ENCODE measurements around the gene KCNN2. TPM values are rescaled to one million over a fixed set of nuclear protein-coding genes. Genes with fewer than 3 reads are reported as not detected.

KCNN2 gene
- total and polyA plus RNA-seq, 7 donors = 0.20 to 2.9 (median 0.63) TPM

GRCh38 chr5:114393159-114393558, 31.3 kb downstream of the KCNN2 start:
- intact Hi-C loops (cut with DNase I) = no loop called here
- H3K27me3 ChIP-seq (ENCODE audit: insufficient read depth in 3 of 3, low read length in 2 of 3) = no peaks in the 10 kb centered on the region
- no peak for ATAC-seq
- 36 to 49% (median 42%) methylated on average over 1 of the region's 1 CpG for WGBS, 3 donors
- H3K36me3 ChIP-seq (ENCODE audit: insufficient read depth in 1 of 2, low read depth in 1 of 2) = no peaks in the 10 kb centered on the region
- DNase-seq = no peak
- no peaks in the 10 kb centered on the region for H3K4me1 ChIP-seq
- TF ChIP-seq CTCF (IDR thresholded peaks at IDR 0.05) = no peak
- H3K9me3 ChIP-seq = peaks cover 3% of the 10 kb centered on the region
- H3K27ac ChIP-seq = no peak overlapping the region
- H3K4me3 ChIP-seq = no peak overlapping the region

- Histone ChIP-seq H3K4me1 (no peaks in the 10 kb centered on the region), H3K36me3 (ENCODE audit: insufficient read depth in 1 of 2, low read depth in 1 of 2) (no peaks in the 10 kb centered on the region), H3K27me3 (ENCODE audit: insufficient read depth in 3 of 3, low read length in 2 of 3) (no peaks in the 10 kb centered on the region), H3K27ac (no peak overlapping the region), H3K9me3 (peaks cover 8% of the 10 kb centered on the region), H3K4me3 (no peak overlapping the region)
- 77 to 90% (median 79%) methylated on average over 1 of the region's 1 CpG for WGBS, 3 donors
- TF ChIP-seq CTCF (IDR thresholded peaks at IDR 0.05) = no peak
- DNase-seq = no peak
- no peak for ATAC-seq
- intact Hi-C loops (cut with DNase I) = no loop called here
Observed at GRCh38 chr5:114402206-114402605, 40.3 kb downstream of the KCNN2 start.

GRCh38 chr5:114407783-114408182, 45.9 kb downstream of the KCNN2 start:
- TF ChIP-seq CTCF (IDR thresholded peaks at IDR 0.05) = no peak
- Histone ChIP-seq H3K4me1 (no peaks in the 10 kb centered on the region), H3K27me3 (ENCODE audit: insufficient read depth in 3 of 3, low read length in 2 of 3) (no peaks in the 10 kb centered on the region), H3K9me3 (no peaks in the 10 kb centered on the region), H3K27ac (no peak overlapping the region), H3K4me3 (no peak overlapping the region), H3K36me3 (ENCODE audit: insufficient read depth in 1 of 2, low read depth in 1 of 2) (no peaks in the 10 kb centered on the region)
- WGBS, 3 donors = 83 to 92% (median 89%) methylated on average over 3 of the region's 3 CpGs
- no peak for DNase-seq
- no peak for ATAC-seq
- intact Hi-C loops (cut with DNase I) = no loop called here

- 80 to 90% (median 83%) methylated on average over 3 of the region's 3 CpGs for WGBS, 3 donors
- intact Hi-C loops (cut with DNase I) = no loop called here
Observed at GRCh38 chr5:114408847-114409246, 47.0 kb downstream of the KCNN2 start.

More at GRCh38 chr5:114408847-114409246, 47.0 kb downstream of the KCNN2 start:
- H3K27ac ChIP-seq = no peak overlapping the region
- no peaks in the 10 kb centered on the region for H3K27me3 ChIP-seq (ENCODE audit: insufficient read depth in 3 of 3, low read length in 2 of 3)
- no peak overlapping the region for H3K4me3 ChIP-seq
- no peaks in the 10 kb centered on the region for H3K9me3 ChIP-seq
- DNase-seq (no peak), ATAC-seq (no peak)
- H3K36me3 ChIP-seq (ENCODE audit: insufficient read depth in 1 of 2, low read depth in 1 of 2) = no peaks in the 10 kb centered on the region
- no peak for TF ChIP-seq CTCF (IDR thresholded peaks at IDR 0.05)
- H3K4me1 ChIP-seq = no peaks in the 10 kb centered on the region
